Measurements from ENCODE around the gene MEIOSIN. TPM values are rescaled to one million over a fixed set of nuclear protein-coding genes. Genes with fewer than 3 reads are reported as not detected.

Gene MEIOSIN
- total RNA-seq, 1 experiment from 2014 or later = not detected

DNA sequence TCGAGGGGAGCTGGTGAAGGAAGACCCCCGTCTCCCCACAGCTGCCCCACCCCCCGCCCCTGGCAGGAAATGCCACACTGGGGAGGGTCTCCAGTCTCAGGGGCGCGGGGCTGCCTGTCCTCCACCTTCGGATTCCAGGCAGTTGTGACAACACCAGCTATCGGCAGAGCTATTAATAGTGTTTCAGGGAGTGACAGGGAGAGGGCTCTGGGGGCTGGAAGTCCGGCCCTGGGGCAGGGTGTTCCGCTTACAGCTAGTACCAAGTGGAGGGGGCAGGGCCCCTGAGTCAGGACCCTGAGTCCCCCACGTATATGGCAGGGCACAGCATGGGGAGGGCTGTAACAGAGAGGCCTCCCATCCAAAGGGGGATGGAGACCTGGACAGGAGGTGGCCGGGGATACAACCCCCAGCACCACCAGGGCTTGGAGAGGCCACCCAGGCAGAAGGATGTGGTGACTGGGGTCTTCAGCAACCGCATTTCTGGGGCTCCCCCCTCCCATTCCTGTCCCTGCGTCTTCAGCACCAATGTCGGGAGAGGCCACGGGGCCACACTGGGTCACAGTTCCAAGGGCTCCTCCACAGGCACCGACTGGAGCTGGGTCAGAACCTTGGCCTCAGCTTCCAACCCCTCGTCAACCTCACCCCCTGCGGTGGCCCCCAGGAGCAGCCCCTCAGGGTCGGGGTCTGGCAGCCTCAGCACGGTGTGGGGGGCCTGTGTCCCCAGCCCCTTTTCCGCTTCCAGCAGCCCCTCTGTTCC, 31.9 kb downstream of the MEIOSIN start:
- CTCF ChIA-PET = no interaction called here
- POLR2A ChIA-PET (ENCODE audit: low non-redundant PET) = no interaction called here
- no peaks in the 10 kb centered on the region for H3K9me3 ChIP-seq (ENCODE audit: low read depth, low read length, poor library complexity, severe bottlenecking)
- no peak overlapping the region for H3K4me3 ChIP-seq (ENCODE audit: low read depth, low read length, poor library complexity, severe bottlenecking)
- TF ChIP-seq, protein P1, sequence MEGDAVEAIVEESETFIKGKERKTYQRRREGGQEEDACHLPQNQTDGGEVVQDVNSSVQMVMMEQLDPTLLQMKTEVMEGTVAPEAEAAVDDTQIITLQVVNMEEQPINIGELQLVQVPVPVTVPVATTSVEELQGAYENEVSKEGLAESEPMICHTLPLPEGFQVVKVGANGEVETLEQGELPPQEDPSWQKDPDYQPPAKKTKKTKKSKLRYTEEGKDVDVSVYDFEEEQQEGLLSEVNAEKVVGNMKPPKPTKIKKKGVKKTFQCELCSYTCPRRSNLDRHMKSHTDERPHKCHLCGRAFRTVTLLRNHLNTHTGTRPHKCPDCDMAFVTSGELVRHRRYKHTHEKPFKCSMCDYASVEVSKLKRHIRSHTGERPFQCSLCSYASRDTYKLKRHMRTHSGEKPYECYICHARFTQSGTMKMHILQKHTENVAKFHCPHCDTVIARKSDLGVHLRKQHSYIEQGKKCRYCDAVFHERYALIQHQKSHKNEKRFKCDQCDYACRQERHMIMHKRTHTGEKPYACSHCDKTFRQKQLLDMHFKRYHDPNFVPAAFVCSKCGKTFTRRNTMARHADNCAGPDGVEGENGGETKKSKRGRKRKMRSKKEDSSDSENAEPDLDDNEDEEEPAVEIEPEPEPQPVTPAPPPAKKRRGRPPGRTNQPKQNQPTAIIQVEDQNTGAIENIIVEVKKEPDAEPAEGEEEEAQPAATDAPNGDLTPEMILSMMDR (conservative IDR thresholded peaks at IDR 0.05; ENCODE audit: low read depth, low read length) = no peak
- peak overlapping the region; percentile 21 for H3K27ac ChIP-seq (ENCODE audit: low read depth, low read length, poor library complexity, severe bottlenecking)
- peaks cover 18% of the 10 kb centered on the region for H3K4me1 ChIP-seq (ENCODE audit: insufficient read depth, low read length, poor library complexity, severe bottlenecking)
- intact Hi-C loops (cut with micrococcal nuclease; ENCODE audit: unreplicated experiment) = no loop called here
- BruUV-seq (replicated peaks) = no TSS peak
- H3K27me3 ChIP-seq (replicated peaks; ENCODE audit: insufficient read depth, low read depth, low read length, poor library complexity) = no peaks in the 10 kb centered on the region
- no peak for DNase-seq (ENCODE audit: low spot score)
- H3K36me3 ChIP-seq (ENCODE audit: insufficient read depth, low read length, poor library complexity, severe bottlenecking) = no peaks in the 10 kb centered on the region

DNA sequence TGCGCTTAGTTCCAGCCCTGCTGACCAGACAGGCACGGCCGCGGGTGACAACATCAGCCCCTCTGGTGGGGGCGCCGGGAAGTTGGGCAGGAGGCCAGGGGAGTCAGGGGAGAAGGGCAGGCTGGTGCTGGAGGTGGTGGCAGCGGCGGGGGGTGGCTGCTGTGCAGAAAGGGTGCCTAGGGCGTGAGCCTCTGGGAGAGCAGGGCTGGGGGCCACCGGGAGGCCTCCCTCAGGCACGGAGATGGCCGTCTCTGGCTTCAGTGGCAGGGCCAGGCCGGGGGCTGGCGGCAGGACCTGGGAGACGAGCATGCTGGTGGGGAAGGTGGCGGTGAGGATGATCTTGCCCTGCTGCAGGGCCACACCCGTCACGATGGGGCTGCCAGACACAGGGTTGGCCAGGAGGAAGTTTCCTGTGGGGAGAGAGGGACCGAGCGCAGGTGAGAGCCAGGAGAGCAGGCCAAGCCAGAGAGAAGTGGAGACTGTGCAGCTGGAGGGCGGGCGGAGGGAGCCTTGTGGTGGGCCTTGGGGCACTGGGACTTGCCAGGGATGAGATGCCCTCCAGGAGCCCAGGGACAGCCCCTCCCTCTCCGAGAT, 32.6 kb downstream of the MEIOSIN start:
- intact Hi-C loops (cut with micrococcal nuclease; ENCODE audit: unreplicated experiment) = no loop called here
- H3K27me3 ChIP-seq (replicated peaks; ENCODE audit: insufficient read depth, low read depth, low read length, poor library complexity) = no peaks in the 10 kb centered on the region
- peaks cover 18% of the 10 kb centered on the region for H3K4me1 ChIP-seq (ENCODE audit: insufficient read depth, low read length, poor library complexity, severe bottlenecking)
- BruUV-seq (replicated peaks) = no TSS peak
- DNase-seq (ENCODE audit: low spot score) = no peak
- H3K36me3 ChIP-seq (ENCODE audit: insufficient read depth, low read length, poor library complexity, severe bottlenecking) = no peaks in the 10 kb centered on the region
- no peak for TF ChIP-seq EZH2 (IDR thresholded peaks at IDR 0.05; ENCODE audit: borderline replicate concordance, low read depth, low read length, poor library complexity, severe bottlenecking)
- TF ChIP-seq, protein P1 (conservative IDR thresholded peaks at IDR 0.05; ENCODE audit: low read depth, low read length) = no peak
- no peak overlapping the region for H3K27ac ChIP-seq (ENCODE audit: low read depth, low read length, poor library complexity, severe bottlenecking)
- ChIA-PET CTCF (no interaction called here), POLR2A (ENCODE audit: low non-redundant PET) (no interaction called here)
- H3K4me3 ChIP-seq (ENCODE audit: low read depth, low read length, poor library complexity, severe bottlenecking) = no peak overlapping the region
- H3K9me3 ChIP-seq (ENCODE audit: low read depth, low read length, poor library complexity, severe bottlenecking) = no peaks in the 10 kb centered on the region

DNA sequence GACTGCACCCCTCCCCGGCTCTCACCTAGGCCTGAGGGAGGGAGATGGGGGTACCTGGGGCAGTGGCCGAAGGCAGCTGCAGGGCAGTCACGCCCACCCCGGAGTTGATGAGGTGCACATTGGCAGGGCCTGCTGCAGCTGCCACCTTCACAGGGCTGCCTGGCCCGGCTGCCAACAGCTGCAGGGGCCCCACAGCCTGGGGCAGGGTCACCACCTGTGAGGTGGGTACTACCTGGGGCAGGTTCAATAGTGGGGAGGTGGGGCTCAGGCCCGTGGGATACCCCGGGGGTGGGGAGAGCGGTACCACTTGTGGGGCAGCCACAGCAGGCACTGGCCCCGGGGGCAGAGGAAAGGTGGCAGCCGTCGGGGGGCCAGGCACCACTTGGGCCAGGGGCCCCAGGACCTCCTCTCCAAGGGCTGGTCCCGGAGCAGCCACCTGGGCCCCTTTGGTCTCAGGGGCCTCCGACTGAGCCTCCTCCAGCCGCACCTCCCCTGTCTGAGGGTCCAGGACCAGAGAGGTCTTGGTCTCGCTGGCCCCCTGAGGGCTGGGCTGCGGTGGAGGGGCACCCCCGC, 33.1 kb downstream of the MEIOSIN start:
- ChIA-PET POLR2A (ENCODE audit: low non-redundant PET) (no interaction called here), CTCF (no interaction called here)
- no peak for DNase-seq (ENCODE audit: low spot score)
- TF ChIP-seq EZH2 (IDR thresholded peaks at IDR 0.05; ENCODE audit: borderline replicate concordance, low read depth, low read length, poor library complexity, severe bottlenecking) = no peak
- TF ChIP-seq, protein P1 (conservative IDR thresholded peaks at IDR 0.05; ENCODE audit: low read depth, low read length) = no peak
- Histone ChIP-seq H3K27ac (ENCODE audit: low read depth, low read length, poor library complexity, severe bottlenecking) (peak overlapping the region; percentile 98), H3K9me3 (ENCODE audit: low read depth, low read length, poor library complexity, severe bottlenecking) (no peaks in the 10 kb centered on the region), H3K27me3 (replicated peaks; ENCODE audit: insufficient read depth, low read depth, low read length, poor library complexity) (no peaks in the 10 kb centered on the region), H3K4me3 (ENCODE audit: low read depth, low read length, poor library complexity, severe bottlenecking) (peak overlapping the region; percentile 89), H3K4me1 (ENCODE audit: insufficient read depth, low read length, poor library complexity, severe bottlenecking) (peaks cover 22% of the 10 kb centered on the region), H3K36me3 (ENCODE audit: insufficient read depth, low read length, poor library complexity, severe bottlenecking) (no peaks in the 10 kb centered on the region)
- BruUV-seq (replicated peaks) = no TSS peak
- intact Hi-C loops (cut with micrococcal nuclease; ENCODE audit: unreplicated experiment) = no loop called here

Data from A673 (cell line).